ENCODE results near the gene LPP.

LPP gene

DNA sequence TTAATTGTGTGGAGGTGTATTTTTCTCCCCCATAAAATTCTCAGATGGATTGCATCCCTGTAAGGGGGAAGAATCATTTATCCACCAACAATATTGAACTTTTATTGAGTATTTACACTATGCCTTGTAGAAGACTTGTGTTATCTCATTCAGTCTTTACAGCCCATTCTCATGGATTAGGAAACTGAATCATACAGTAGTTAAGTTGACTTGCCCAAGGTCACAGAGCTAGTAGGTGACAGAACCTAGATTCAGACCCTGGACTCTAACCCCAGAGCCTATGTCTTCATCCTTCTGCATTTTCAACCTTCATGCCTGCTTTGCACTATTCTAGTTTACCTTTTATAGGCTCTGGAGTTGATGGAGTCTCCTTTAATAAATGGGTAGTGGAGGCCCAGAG lies 226.8 kb downstream of the LPP start:
- DNase-seq = no peak

DNA sequence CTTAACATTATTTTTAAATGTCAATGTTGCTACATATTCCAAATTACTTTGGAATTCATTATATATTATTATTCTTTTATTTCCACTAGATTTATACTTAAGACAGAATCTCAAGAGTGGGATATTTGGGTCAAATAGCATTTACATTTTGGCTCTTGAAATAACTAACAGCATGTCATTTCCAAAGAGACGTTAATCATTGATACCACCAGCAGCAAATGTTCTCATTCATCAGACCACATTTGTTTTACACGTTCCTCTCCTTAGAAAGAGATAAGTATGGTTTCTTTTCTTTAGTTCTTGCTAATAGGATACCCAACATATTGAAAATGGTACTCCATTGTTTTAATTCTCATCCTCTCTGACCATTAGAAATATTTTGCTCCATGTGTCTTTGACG lies 229.8 kb downstream of the LPP start:
- no peak for DNase-seq

DNA sequence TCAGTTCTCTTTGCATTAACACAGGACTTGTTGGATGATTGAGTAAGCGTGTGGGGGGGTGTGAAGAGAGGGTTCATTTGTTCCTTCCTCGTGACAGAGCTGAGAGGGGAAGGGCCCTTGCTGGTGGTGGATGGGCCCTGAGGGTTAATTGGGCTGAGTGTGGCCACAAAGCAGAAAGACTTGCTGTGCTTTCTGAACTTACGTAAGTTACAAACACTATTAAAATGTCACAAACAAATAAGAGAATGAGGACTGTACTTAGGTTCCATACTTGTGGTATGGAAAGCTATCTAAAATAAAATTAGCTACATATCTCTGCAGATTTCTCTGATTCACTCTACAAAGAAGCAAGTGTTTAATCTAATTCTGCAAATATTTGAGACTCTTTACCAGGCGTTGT lies 231.3 kb downstream of the LPP start:
- DNase-seq = no peak

DNA sequence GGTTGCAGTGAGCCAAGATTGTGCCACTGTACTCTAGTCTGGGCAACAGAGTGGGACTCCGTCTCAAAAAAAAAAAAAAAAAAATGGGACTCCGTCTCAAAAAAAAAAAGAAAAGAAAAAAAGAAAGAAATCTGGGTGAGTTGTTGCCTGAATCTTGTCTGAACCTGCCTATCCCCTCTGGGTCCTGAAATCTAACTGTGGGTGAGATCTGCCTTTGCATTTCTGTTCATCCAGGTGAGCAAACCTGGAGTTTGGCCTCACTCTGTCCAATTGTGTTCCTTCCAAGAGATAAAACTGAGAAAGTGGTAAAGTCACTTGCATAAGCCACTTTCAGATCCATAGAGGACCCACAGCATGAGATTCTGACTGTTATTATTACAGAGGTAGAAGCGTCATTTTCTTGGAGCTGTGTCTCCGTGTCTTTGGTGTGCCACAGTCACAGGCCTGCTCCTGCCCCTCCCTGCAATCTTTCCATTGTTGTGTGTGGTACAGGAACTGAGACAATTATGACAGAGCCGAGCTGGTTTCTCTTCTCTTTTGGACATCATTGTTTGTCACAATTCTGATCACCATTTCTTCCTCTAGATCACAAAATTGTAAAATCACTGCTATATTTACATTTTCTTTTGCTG lies 235.9 kb downstream of the LPP start:
- no peak for DNase-seq

DNA sequence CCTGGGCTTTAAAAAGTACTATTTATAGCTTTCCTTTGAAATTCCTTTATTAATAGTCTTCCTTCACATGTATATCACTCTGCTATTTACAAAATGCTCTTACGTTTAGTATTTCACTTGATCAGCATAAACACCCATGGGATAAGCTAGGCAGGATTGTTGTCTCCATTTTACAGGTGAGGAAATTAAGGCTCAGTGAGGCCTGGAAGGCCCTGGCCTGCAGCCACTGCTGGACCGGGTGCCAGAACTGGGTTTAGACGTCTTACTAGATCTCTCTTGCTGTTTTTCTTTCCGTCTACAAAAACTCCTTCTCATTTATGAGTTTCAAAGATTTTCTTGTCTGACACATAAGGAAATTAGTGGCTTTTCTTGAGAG lies 236.4 kb downstream of the LPP start:
- DNase-seq = no peak

DNA sequence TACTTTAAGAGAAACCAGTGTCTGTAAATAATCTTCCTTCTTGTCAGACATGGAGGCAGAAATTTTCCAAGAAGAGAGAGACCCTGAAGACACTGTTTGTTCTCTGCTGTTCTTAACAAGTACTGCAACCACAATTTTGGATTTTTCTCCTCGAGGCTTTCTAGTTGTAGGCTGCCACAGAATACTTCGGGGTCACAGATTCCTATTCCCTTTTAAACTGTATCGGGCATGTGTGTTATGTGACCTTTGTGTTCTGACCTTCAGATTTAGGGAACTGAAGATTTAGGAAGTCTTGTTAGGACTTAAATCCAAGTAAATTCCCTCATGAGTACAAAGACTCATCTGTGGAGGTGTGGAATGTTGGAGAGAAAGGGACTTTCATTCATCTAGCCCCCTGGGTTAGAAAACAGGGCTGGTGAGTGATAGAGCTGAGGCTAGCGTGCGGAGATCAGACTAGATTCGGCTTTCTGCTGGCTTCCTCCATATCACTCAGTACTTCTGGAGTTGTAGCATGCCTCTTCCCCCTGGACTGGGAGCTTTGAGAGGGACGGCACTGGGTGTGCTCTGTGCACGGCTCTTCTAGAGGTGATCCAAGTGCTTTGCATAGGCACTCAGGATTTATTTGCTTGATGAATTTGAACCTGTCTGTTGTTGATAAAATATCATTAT lies 237.0 kb downstream of the LPP start:
- no peak for DNase-seq

DNA sequence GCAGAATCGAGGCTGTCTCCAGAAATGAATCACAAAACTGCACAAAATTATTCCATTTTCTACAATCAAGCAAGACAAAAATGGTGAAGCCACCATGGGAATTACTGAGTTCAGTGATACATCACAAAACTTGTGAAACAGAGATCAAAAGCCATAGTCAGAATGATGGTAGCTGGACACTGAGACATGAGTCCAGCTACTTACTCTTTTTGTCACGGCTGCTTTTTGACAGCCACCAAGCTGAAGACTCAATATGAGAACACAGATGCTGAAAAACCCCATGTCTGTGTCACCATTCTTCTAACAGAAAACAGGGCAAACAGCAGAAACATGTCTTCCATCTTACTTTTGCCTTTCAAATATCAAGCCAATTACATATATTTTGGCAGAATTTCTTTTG lies 237.6 kb downstream of the LPP start:
- DNase-seq = no peak

DNA sequence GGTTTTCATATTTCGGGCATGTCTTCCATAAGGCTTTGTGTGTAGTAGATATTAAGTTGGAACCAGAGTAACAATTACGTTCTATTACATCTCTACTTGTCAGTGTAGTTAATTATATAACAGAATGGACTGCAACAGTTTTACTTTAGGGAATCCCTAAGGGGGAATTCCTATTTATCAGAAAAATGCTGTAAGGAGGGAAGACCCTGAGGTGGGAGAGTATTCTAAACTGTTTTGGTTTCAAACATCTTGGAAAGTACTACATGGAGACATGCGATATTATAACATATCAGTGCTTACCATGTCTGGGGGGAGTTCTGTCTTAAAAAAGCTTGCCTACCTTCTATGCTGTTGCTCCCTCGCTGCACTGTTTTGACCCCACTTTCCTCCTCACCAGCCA lies 238.1 kb downstream of the LPP start:
- no peak for DNase-seq

DNA sequence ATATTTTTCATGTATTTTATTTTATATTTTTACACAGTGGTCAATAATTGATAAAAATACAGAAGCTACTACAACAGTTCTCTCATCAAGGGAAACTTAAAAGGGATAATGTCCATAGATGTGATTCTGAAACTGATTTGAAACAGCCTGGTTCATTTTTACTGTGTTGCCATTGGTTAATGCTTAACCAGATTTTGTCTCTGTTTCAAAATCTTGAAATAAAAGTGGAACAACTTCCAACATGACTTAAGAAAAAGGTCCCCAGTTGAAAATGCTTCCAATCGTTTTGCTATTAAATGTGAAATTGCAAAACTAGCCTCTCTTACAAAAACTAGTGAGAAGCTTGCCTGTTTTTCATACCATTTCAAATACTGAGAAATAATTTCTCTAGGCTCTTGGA lies 240.7 kb downstream of the LPP start:
- DNase-seq = no peak

DNA sequence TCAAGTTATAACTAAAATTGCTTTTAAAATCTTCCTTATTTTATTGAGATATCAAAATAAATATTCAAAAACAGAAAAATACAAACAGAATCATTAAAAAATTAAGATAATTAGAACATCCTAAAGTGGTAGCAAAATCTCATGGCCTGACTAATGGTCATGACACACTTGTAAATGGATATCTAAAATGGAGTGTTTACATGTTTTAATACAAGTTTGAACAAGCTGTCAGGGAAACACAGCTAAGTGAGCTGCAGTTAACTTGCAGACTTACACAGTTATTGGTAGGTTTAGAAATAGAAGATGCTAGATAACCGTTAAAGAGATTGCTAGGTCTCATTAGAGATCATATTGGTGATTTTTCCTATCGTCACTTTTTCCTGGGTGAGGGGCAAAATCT lies 242.3 kb downstream of the LPP start:
- DNase-seq = no peak

DNA sequence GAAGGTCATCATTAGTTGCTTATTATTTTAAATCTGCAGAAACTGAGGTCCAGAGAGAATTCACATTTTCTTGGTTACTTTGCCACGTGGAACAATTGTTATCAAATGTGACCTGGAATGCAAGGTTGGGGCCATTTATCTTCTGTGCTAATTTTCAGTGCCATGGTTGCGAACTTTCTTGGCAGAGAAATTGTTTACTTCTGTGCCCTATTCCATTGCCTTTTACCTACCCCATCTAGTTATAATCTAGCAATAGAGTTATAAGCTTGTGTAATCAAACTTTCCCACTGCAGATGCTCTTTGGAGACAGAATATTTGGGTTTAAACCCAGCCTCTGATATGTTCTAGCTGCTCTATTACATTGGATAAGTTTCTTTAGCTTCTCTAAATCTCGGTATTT lies 242.9 kb downstream of the LPP start:
- no peak for DNase-seq

DNA sequence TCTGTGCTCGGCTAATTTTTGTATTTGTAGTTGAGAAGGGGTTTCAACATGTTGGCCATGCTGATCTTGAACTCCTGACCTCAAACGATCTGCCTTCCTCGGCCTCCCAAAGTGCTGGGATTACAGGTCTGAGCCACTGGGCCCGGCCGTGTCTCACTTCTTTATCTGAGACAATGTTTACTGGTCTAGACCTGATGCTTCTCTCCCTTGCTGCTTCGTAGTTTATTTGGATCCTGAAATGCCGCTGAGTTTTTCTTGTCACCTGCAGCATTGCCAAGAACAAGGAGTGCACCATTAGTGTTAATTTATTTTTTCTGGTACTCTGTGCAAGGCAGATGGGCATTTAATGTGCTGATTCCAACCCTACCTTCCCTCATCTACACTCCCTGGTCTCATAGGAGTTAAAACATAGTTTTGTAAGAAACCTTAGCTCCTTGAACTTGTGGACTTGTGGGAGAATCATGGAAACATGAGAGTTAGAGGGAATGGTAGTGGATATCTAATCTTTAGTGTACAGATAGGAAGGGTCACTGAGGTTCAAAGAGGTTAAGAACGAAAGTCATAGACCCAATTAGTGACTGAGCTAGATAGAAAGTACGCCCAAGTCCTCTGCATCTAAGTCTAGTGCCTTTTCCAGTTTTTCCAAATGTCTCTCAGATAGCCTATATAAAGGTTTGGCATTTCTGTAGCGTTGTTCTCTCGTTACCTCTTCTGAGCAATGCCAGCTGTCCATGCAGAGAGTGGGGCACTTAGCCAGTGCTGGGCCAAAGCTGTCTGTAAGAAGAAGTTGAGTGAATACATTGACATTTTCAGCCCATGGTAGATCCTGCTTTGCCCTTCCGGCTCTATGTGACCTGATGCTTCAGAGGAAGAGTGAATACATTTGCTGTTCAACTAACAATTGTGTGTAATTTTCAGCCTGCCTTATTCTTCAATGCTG lies 244.1 kb downstream of the LPP start:
- DNase-seq = no peak

DNA sequence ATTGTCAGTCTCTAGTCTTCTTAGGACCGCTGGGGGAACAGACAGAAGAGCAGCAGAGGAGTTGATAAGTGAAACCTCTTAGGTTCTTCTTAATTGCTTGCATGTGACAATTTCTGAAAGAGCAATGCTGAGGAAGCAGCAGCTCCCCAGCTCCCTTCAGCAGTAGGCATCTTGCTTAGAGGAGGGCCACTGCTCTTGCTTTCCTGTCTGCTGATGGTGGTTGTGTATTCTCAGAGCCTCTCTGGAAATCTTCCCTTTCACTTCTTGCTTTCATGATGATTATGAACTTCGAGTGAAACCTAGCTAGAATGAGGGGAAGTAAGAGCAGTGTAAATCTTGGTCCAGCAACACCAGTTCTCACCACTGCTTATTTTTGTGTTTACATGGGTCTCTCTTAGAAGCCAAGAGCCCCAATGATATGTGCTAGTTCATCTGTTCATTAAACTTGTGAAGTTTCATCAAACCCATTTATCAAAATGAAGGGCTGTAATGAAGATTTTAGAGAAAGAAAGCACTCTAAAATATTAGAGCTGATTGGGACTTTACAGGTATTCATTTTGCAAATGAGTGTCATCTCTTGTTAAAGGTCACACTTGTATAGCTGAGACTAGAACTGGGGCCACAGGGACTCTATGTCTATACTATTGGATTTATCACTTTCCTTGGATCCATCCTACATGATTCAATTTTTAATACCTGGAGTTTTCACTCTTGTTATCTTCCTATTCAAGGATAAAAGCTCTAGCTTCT lies 246.7 kb downstream of the LPP start:
- no peak for DNase-seq

DNA sequence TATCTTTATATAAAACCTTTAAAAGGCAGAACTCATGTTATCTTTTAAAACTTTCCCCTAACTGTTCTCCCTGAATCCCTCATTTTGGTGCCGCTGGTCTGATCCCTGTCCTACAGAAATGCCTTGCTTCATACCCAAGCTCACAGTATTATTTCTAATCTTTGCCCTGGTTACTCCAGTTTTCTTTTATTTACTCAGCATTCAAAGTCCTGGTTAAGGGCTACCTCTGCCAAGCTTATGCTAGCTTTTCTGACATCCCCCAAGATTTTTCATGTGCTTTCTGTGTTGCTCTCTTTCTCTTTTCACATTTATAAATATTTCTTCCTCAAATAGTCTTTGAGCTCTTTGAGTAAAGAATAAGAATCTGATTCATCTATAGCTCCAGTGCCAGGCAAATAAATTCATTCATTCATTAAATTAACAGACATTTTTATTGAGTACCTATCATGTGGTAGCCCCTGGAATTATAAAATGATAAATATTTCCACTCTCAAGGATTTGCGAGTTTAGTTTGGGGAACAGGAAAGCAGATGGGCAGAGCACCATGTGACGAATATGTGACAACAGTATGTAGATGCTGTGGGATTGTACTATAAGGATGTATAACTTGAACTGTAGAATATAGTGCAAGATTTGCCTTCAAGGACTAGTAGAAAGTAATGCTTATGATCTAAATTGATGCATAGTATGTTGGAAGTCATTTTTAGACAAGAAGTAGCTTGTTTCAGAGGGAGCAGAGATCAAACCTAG lies 247.5 kb downstream of the LPP start:
- DNase-seq = no peak

DNA sequence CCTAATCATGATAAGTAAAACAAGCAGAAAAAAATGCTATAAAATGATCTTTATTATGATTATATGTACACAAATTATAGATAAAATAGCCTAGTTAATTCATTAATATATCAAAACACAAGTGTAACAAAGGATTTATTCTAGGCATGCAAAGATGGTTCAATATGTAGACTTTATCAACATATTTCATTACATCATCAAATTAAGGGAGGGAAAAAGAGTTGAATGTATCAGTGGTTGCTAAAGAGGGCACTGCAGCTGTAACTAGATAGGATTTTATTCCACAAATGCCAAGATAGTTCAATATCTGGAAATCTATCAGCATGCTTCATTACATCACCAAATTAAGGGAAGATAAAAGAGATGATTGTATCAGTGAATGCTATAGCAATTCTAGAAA lies 248.3 kb downstream of the LPP start:
- DNase-seq = no peak

DNA sequence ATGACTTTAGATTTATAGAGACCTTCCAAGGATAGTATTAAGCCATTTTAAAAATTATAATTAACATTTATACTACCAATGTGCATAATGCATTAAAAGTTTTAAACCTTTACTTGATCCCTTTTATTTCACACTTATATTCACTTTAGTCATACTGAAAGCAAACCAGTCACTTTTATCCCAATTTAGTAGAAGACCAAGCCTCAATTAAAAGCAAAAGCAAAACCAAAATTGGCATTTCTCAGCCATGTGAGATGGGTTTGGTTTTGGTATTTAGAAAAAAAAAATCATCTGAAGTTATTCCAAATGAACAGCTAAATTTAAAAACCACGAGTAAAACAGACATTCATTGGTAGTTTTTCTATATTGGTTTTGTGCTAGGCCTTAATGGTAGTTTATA lies 249.4 kb downstream of the LPP start:
- DNase-seq = no peak

DNA sequence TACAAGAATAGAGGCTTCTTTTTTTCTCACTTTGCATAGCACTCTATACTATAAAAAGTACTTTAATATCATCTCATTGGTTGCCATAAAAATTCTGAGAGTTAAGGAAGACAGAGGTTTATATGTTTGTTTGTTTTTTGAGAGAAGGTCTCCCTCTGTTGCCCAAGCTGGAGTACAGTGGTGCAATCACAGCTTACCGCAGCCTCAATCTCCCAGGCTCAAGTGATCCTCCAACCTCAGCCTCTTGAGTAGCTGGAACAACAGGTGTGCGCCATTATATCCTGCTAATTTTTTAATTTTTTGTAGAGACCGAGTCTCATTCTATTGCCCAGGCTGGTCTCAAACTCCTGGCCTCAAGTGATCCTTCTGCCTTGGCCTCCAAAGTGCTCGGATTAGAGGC lies 250.2 kb downstream of the LPP start:
- DNase-seq = no peak

DNA sequence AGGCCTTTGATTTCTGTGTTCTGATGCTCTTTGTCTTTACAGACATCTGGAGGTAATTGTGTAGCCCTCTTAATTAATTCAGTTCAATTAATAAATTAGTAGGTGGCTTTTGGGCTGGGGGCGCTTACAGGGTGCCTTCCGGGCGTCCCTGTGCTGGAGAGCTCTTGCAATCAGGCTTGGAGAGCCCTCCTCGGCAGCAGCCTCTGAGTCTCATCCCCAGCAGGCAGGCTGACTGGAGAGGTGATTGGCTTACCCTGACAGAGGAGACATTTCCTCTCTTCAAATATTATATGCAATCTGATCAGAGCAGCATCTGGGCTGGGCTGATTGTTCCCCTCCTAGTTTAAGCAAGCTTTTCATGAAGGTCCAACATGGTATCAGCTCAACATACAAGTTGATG lies 250.7 kb downstream of the LPP start:
- DNase-seq = no peak

DNA sequence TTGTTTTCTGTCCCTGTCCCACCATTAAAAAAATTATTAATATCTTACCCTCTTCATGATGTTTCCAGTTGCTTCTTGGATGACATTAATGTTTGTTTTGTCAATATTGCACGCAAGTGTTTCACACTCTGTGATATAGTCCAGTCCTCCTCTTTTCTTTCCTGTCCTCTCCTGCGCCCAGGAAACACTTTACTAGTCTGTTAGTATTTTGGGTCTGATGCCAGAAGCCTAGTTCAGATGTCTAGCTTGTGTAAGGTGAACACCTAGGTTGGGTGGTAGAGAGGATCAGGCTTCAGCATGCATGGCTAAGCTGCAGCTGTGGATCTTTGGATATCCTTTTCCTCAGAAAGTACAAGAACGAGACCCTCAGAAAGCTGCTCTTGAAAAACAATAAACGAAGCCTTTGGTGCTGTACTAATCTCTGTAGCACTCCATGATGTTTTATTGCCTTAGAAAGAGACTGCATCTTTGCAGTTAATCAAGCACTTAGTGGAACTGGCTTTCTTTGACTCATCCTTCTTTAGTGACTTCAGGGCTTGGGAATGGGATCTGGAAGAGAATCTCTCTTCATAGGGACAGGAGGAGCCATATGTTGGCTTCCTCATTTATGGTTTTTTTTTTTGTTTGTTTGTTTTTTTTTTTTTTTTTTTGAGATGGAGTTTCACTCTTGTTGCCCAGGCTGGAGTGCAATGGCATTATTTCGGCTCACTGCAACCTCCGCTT lies 253.4 kb downstream of the LPP start:
- DNase-seq = no peak

DNA sequence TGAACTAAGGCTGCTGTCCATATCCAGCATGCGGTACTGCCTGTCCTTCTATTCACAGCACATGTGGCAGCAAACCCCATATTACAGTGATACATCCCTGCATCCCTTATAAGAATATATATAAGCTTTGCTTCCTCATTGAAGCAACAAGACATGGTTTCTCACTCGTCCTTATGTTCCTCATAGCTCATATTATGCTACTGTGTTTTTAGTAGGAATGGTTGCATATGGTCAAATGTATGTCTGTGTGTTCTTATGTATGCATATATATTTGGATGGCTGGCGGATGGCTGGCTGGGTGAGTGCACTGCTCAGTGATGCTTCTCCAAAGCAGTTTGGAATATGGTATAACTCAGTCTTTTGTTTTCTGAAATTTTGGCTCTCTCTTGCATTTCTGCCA lies 254.9 kb downstream of the LPP start:
- DNase-seq = no peak

DNA sequence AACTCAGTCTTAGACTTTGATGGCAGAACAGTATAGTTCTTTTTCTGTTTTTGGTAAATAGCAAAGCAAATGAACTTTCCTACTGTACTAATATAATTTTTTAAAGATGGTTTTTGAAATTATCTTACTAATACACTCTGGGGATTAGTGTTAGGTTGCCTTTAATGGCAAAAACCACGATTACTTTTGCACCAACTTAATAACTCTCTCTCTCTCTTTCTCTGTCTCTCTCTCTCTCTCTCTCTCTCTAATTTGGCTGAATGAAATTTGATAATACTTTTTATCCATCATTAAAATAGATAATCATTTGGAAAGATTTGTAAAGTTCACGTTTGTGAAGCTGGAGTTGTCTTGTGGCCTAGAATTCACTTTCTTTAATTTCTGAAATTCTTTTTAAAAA lies 257.8 kb downstream of the LPP start:
- no peak for DNase-seq

DNA sequence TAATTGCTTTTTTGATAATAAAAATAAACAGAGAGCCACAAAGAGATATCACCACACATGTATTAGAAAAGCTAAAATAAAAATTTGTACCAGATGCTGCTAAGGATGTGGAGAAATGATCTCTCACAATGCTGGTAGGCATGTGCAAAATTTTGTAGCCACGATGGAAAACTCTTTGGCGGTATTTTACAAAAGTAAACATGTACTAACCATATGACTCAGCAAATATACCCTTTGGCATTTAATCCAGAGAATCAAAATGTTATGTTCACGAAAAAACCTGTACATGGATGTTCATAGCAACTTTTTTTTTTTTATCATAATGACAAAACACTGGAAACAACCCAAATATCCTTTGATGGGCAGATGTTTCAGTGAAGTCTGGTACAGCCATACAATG lies 261.2 kb downstream of the LPP start:
- DNase-seq = no peak
